ENCODE results near the gene OLFML1.

The OLFML1 gene

GRCh38 chr11:7532405-7533145 lies 47.3 kb downstream of the OLFML1 start:
- DNase-seq (ENCODE audit: low spot score): no peak

GRCh38 chr11:7533199-7534041 lies 48.1 kb downstream of the OLFML1 start:
- DNase-seq (ENCODE audit: low spot score): no peak

DNA sequence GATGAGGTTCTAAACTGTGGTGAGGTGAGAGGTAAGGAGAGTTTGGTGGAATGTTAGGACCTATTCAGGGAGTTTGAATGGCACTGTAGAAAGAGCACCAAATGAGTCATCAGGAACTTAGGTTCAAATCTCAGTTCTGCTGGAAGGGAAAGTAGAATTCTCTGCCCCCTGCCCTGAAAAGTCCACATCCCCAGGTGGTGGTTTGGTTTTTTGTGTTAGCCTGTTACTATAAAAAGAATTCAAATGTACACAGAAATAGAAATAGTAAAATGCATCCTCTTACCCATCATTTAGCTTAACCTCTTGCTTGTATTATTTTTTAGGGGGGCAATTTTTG lies 48.7 kb downstream of the OLFML1 start:
- no peak for DNase-seq (ENCODE audit: low spot score)

DNA sequence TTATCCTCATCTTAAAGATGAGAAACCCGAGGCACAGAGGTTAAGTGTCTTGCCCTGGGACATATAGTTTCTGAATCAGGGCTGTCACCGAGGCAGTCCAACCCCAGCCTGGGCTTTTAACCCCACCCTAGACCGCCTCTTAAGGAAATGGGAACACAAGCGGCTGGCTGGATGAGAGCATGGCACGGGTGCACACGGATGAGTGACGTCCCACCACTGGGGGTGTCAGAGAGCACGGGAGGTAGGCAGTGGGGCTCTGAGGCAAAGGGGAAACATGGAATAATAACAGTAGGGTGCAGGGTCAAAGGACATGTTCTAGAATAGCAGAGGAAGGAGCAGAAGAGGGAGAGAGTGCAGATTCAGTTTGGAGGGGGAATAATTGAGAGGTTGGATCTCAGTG lies 50.8 kb downstream of the OLFML1 start:
- DNase-seq (ENCODE audit: low spot score): no peak

- DNase-seq (ENCODE audit: low spot score): no peak
These were observed 52.0 kb downstream of the OLFML1 start for GRCh38 chr11:7537265-7537664.

DNA sequence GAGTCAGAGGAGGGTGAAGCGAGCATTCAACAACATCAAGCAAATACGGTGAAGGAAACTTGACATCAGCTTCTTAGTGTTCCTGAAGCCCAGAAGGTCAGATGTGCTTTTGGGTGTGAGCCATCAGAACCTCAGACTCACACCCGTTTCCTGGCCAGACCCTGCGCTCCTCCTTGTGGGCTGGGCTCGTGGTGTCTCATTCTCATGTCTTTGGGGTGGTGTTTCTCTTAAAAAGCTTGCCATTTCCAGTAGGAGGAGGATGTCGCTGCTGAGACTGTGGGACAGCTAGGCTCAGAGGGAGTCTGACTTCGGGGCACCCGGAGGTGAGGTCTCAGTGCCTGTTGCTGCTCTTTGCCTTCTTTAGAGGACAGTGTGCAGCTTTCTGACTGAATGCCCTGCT lies 52.7 kb downstream of the OLFML1 start:
- peak; percentile 85 for DNase-seq (ENCODE audit: low spot score)

DNA sequence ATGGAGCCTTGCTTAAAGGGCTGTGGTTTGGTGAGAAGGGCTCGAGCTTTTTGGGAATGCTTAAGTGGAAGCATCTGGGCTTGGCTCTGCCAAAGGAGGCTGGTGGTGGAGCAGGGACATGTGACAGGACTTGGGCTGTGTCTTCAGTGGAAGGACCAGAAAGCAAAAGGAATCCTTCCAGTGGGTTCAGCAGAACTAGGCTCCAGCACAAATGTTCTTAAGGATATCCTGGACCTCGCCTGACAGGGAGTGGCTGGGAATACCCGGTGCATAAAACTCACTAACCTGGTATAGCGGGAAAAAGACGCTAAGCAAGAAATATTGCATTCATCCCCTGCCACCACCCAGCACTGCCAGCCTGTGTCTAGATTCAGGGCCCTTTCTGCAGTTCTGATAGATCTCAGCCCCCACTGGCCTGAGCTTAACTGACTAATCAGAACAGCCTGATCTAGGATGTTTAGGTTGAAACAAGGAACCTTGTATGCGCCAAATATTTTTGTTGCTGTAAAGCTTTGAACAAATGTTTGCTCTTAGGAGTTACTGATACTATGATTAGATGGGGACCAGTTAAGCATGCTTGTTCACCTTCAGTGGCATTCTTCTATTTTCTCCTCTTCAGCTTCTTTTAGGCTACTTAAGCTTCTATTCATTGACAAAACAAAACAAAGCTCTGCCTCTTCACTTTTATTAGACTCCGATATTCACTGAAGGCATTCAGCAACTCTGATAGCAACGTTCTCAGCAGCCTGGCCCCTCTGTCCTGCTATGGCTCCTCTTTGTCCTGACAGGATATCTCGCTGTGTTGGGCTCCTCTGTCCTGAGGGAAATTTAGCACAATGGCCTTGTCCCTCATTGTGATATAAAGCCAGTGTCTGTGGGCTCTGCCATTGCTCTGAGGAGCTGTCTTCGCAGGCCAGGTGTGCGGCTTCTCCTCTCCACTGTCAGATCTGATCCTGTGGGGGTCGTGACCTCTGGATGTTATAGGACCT lies 53.5 kb downstream of the OLFML1 start:
- peak; percentile 77 for DNase-seq (ENCODE audit: low spot score)

- no peak for DNase-seq (ENCODE audit: low spot score)
These were observed 55.7 kb downstream of the OLFML1 start for GRCh38 chr11:7540830-7541555.

DNA sequence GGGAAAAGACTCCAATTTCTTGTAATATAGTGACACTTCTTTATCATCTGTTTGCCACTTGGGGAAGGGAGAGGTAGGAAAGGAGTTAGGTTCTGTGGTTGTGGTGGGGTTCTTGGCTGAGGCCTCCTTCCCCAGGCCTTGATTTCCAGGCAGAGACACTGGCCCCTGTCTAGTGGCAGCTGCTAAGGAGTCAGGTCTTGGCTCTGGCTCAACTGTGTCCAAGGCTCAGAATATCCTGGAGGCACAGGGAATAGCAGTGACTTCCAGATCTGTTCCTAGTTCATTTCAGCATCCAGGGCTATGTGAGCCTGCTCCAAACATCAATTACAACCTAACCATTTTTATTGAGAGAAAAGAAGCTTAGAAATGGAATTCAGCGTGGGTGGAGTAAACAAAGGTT lies 58.0 kb downstream of the OLFML1 start:
- DNase-seq (ENCODE audit: low spot score): no peak

GRCh38 chr11:7544021-7544420 lies 58.7 kb downstream of the OLFML1 start:
- no peak for DNase-seq (ENCODE audit: low spot score)

DNA sequence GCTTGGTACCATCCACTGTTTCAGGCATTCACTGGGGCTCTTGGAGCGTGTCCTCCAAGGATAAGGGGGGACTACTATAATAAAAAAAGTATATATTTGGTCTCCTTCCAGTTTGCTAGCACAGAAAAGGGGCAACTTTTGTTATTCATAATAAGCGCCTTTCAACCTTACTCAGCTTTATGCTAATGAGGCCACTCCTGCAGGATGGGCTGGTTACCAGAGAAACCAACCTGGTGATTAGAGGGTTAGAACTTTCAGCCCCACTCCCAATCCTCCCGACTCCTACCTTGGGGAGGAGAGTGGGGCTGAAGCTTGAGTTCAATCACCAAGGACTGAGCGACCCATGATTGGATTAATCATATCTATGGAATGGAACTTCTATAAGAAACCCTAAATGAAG lies 60.3 kb downstream of the OLFML1 start:
- DNase-seq (ENCODE audit: low spot score): no peak

DNA sequence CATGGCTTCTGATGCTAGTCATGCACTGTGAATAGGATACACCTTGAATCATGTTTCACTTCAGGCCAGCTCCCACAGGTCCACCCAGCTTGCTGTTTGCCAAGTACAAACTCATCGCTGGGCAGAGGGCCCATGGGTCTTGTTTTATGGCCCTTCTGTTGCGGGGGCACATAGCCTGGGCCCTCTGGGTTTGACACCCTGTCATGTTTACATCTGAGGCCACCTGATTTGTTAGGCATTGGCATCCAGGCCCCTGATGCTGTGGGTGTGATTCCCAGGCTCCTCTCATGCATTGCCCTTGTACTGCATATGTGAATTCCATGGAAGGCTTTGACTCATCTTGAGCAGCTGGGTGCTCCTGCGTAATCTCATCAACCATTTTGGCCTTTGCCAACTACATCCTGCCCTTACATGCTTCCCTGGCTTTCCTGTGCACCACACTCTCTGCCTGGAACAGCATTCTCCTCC lies 61.1 kb downstream of the OLFML1 start:
- DNase-seq (ENCODE audit: low spot score): no peak

GRCh38 chr11:7547687-7548086 lies 62.4 kb downstream of the OLFML1 start:
- DNase-seq (ENCODE audit: low spot score): no peak

GRCh38 chr11:7548659-7549274 lies 63.5 kb downstream of the OLFML1 start:
- no peak for DNase-seq (ENCODE audit: low spot score)

DNA sequence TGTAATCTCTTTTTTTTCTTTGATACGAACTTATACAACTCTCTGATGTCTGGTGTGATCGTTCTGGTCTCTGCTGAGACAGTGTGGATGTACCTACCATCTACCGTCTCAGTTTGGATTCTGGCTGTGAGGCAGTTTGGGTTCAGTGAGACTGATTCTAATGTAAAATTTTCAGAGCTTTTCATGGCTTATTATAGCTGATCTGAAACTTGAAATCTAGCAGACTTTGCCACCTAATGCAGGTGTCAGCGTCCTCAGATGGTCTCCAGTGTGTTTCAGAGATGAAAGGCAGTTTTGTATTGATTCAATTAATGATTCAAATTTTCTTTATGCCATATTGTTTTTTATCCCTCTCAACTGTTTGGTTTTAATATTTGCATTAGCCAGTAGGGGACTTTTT lies 64.4 kb downstream of the OLFML1 start:
- no peak for DNase-seq (ENCODE audit: low spot score)

- DNase-seq (ENCODE audit: low spot score): peak; percentile 74
These were observed 66.3 kb downstream of the OLFML1 start for GRCh38 chr11:7551571-7551970.

- DNase-seq (ENCODE audit: low spot score): no peak
These were observed 67.4 kb downstream of the OLFML1 start for GRCh38 chr11:7552666-7553065.

- peak; percentile 43 for DNase-seq (ENCODE audit: low spot score)
These were observed 69.9 kb downstream of the OLFML1 start for GRCh38 chr11:7555052-7555699.

DNA sequence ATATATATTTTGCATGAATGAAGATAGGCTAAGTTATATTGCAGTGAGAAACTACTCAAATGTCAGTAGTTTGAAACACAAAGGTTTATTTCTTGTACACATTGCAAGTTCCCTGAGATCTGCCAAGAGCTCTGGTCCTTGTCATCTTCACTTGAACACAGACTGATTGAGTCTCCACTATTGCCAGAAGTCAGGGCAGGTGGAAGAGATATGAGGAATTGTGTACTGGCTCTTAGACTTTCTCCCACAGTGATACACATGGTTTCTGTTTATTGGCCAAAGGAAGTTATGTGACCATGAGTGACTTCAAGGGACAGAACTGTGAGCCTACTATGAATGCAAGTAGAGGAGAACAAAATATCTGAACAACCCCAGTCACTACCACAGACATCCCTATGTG lies 72.7 kb downstream of the OLFML1 start:
- no peak for DNase-seq (ENCODE audit: low spot score)

Measured in AG20443 (cell line).